ENCODE results near the gene MYO3B.

Gene MYO3B

GRCh38 chr2:170177950-170178781 is at the start of gene MYO3B:
Gene MYO3B (plus strand): TSS chr2:170178147. CDS start chr2:170178288, 141 bp downstream.
- no peak for DNase-seq

GRCh38 chr2:170139276-170139967 is 38.5 kb upstream of the MYO3B start:
- no peak for DNase-seq

- no peak for DNase-seq
Measured at GRCh38 chr2:170140561-170140960, 37.4 kb upstream of the MYO3B start.

GRCh38 chr2:170141865-170142264 is 36.1 kb upstream of the MYO3B start:
- no peak for DNase-seq

GRCh38 chr2:170142502-170142901 is 35.4 kb upstream of the MYO3B start:
- no peak for DNase-seq

GRCh38 chr2:170143045-170143717 is 34.8 kb upstream of the MYO3B start:
- DNase-seq = no peak

GRCh38 chr2:170144761-170145160 is 33.2 kb upstream of the MYO3B start:
- DNase-seq = no peak

- no peak for DNase-seq
Measured at GRCh38 chr2:170145191-170145590, 32.8 kb upstream of the MYO3B start.

GRCh38 chr2:170145675-170146432 is 32.1 kb upstream of the MYO3B start:
- DNase-seq = no peak

GRCh38 chr2:170146784-170147183 is 31.2 kb upstream of the MYO3B start:
- no peak for DNase-seq

- DNase-seq = no peak
Measured at GRCh38 chr2:170147576-170147975, 30.4 kb upstream of the MYO3B start.

- DNase-seq = no peak
Measured at GRCh38 chr2:170148161-170148560, 29.8 kb upstream of the MYO3B start.

- no peak for DNase-seq
Measured at GRCh38 chr2:170152421-170152820, 25.5 kb upstream of the MYO3B start.

- DNase-seq = peak; percentile 35
Measured at GRCh38 chr2:170155022-170155722, 22.8 kb upstream of the MYO3B start.

- DNase-seq = no peak
Measured at GRCh38 chr2:170155723-170156253, 22.2 kb upstream of the MYO3B start.

- no peak for DNase-seq
Measured at GRCh38 chr2:170156592-170156991, 21.4 kb upstream of the MYO3B start.

GRCh38 chr2:170157025-170157684 is 20.8 kb upstream of the MYO3B start:
- DNase-seq = peak; percentile 58

- no peak for DNase-seq
Measured at GRCh38 chr2:170159060-170159459, 18.9 kb upstream of the MYO3B start.

- no peak for DNase-seq
Measured at GRCh38 chr2:170161516-170162270, 16.3 kb upstream of the MYO3B start.

- no peak for DNase-seq
Measured at GRCh38 chr2:170162271-170162632, 15.7 kb upstream of the MYO3B start.

All from DMS153 (cell line).